ENCODE results near the gene METTL8.

METTL8 gene, protein sequence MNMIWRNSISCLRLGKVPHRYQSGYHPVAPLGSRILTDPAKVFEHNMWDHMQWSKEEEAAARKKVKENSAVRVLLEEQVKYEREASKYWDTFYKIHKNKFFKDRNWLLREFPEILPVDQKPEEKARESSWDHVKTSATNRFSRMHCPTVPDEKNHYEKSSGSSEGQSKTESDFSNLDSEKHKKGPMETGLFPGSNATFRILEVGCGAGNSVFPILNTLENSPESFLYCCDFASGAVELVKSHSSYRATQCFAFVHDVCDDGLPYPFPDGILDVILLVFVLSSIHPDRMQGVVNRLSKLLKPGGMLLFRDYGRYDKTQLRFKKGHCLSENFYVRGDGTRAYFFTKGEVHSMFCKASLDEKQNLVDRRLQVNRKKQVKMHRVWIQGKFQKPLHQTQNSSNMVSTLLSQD

GRCh38 chr2:171433763-171434012 lies at the start of gene METTL8:
Gene METTL8, minus strand, starts transcription at chr2:171433990. Its CDS starts 41,805 bp downstream, at chr2:171392185.
- DNase-seq (ENCODE audit: low spot score), result no peak

- DNase-seq (ENCODE audit: low spot score), result no peak
Measured at GRCh38 chr2:171482877-171483276, 49.1 kb upstream of the METTL8 start.

- no peak for DNase-seq (ENCODE audit: low spot score)
Measured at GRCh38 chr2:171482308-171482707, 48.5 kb upstream of the METTL8 start.

- no peak for DNase-seq (ENCODE audit: low spot score)
Measured at GRCh38 chr2:171480908-171481307, 47.1 kb upstream of the METTL8 start.

DNA sequence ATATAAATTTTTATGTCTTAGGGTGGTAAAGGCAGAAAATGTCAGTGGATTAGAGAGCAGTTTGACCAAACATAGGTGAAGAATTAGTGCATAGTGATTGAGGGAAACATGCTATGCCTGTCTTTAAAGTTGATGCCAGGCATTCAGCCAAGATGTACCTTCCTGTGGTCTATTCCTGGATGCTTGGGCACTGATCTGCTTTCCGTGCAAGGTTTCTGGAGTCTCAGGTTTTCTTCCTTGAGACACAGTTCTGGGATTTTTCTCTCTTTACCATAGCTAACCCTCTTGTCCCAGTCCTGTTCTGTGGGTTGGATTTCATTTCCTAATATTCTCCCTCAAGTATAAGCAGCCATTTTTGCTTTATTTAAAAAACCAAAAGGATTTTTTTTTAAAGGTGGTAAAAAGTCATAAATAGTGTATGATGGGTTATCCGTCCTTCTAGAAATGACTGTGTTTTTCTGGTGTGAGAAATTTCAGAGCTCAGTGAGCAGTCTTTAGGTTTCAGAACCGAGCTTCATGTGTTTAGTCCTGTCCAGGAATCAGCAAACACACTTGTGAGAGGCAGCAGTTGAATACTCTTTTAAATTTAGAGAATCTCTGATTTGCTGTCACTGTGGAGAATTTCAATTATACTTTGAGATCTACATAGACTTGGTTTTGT lies 45.5 kb upstream of the METTL8 start:
- no peak for DNase-seq (ENCODE audit: low spot score)

GRCh38 chr2:171478345-171478744 lies 44.6 kb upstream of the METTL8 start:
- DNase-seq (ENCODE audit: low spot score), result no peak

DNA sequence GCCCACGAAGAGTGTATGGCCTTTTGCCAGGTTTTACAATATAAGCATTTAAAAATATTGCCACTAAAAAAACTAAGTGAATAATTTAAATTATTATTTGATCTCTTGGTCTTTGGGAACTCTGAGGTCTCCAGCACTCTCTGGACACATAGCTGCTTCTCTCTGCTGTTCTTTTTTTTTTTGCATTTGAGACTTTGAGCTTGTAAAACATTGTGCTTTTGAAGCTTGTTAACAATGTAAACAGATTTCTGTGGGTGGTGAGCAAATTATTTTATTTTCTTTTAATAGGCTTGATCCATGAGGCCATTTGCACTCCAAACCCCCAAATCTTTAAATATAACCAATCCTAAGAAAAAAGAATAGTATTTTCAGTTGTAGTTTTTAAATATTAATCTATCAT lies 42.2 kb upstream of the METTL8 start:
- no peak for DNase-seq (ENCODE audit: low spot score)

- no peak for DNase-seq (ENCODE audit: low spot score)
Measured at GRCh38 chr2:171470129-171470528, 36.3 kb upstream of the METTL8 start.

- DNase-seq (ENCODE audit: low spot score), result no peak
Measured at GRCh38 chr2:171469176-171469575, 35.4 kb upstream of the METTL8 start.

DNA sequence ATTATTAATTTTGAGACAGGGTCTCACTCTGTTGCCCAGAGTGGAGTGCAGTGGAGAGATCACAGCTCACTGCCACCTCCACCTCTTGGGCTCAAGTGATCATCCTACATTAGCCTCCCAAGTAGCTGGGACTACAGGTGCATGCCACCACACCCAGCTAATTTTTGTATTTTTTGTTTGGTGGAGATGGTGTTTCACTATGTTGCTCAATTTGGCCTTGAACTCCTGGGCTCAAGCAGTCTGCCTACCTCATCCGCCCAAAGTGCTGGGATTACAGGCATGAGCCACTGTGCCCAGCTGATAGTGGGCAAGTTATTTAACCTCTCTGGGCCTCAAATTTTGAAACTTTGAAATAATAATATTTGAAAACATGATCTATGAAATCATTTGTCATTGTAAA lies 26.7 kb upstream of the METTL8 start:
- no peak for DNase-seq (ENCODE audit: low spot score)

DNA sequence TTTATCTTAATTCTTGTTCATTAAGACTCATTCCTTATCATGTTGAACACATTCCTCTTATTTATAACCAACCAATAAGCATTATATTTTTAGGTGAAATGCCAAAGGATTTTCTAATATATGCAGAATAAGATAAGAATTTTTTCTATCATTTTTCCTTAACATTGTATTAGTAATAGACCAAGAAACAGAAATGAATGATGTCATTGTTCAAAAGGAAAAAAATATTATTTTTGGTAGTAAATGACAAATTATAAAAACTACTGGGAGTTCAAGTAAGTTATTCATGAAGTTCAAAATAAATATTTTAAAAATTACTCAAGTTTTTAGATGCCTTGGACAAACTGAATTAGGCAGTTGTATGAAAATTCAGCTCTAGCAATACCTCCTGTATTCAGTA lies 25.7 kb upstream of the METTL8 start:
- no peak for DNase-seq (ENCODE audit: low spot score)

DNA sequence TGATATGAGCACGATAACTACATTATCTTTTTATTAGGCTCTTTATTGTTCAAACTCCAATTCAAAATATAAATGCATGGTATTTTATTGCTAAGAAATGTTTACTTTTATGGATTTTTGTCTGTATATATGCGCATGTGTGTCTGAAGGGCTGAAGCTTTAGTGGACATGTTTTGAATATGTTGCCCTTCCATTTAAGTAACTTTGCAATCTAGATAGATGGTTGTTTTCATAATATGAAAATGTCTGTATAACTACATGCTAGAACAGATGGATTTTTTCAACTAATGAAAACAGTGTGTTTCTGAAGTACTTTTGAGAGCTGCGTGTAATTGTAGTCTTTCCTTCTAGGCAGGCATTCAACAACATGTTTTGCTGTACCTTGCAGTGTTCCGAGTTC lies 19.0 kb upstream of the METTL8 start:
- DNase-seq (ENCODE audit: low spot score), result no peak

- DNase-seq (ENCODE audit: low spot score), result no peak
Measured at GRCh38 chr2:171451074-171451473, 17.3 kb upstream of the METTL8 start.

DNA sequence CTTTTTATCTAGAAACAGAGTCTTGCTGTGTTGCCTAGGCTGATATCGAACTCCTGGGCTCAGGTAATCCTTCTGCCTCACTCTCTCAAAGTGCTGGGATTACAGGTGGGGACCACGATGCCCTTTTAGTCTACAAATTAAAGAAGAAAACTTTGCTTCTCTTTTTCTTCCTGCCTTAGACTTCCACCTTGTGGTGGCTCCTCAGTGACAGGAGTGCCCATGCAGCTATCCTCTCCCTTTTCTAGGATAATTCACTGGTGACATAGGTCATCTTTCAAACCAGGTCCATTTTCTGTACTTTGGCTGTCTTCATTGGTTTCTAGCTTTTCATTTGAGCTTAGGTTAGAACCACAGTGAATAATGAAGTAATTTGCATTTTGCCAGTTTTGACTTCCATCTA lies 13.9 kb upstream of the METTL8 start:
- no peak for DNase-seq (ENCODE audit: low spot score)

- DNase-seq (ENCODE audit: low spot score), result no peak
Measured at GRCh38 chr2:171441470-171441869, 7.7 kb upstream of the METTL8 start.

GRCh38 chr2:171436307-171436706 lies 2.5 kb upstream of the METTL8 start:
- DNase-seq (ENCODE audit: low spot score), result peak; percentile 20

DNA sequence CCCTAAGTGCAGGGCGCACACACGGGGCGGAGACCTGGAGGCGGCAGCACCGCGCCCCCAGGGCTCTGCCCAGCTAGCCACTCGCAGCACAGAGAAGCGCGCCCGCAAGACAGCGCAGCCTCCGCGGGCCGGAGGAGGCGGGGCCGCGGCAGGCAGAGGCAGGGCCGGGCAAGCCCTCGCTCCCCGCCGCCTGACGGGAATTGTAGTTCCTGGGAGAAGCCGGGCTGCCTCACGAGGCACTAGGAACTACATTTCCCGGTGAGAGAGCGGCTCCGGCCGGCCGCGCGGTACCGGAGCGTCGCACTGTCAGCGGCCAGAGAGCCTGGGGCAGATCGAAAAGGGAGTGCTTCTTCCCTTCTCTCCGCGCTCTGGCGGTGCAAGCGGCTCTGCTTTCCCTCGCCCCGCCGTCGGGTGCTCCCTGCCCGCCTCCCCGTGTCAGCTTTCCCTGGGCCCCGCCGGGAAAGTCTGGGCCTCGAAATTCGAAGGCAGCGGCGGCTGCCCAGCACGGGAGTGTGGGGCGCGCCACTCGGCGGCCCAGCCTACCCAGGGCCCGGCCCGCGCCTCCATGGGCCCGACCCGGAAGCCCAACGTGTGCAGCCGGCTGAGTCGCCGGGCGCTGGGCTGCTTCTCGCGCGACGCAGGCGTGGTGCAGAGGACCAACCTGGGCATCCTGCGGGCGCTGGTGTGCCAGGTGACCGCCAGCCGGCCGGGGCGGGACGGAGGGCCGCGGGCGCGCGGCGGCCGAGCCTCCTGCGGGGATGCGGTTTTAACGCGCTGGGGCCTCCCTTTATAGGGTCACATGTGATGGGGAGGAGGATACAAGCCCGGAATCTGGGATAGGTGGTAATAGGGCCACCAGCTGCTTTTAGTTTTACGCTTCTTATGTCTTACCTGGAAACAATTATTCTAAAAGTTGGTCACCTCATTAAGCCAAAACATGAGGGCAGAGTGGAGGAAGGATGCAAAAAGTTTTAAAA lies 511 bp upstream of the METTL8 start, which contains the start of gene DCAF17:
DCAF17 (plus strand) TSS at position 214 of the 977 bp plus-strand sequence; CDS start at position 566, 352 bp downstream.
- peak; percentile 99 for DNase-seq (ENCODE audit: low spot score)

- peak; percentile 91 for DNase-seq (ENCODE audit: low spot score)
Measured at GRCh38 chr2:171432969-171433762, 624 bp downstream of the METTL8 start.

- DNase-seq (ENCODE audit: low spot score), result no peak
Measured at GRCh38 chr2:171432206-171432968, 1.4 kb downstream of the METTL8 start.

GRCh38 chr2:171431677-171432167 lies 2.1 kb downstream of the METTL8 start:
- DNase-seq (ENCODE audit: low spot score), result no peak

Measured in SW480 (cell line).